Measurements from ENCODE around the gene BLOC1S4. TPM values are rescaled to one million over a fixed set of nuclear protein-coding genes. Genes with fewer than 3 reads are reported as not detected.
A peak's percentile ranks its signal among the peaks of the same experiment; 100 is the strongest.

BLOC1S4 gene
- total RNA-seq, 1 donor from 2014 or later = 6.3 TPM

DNA sequence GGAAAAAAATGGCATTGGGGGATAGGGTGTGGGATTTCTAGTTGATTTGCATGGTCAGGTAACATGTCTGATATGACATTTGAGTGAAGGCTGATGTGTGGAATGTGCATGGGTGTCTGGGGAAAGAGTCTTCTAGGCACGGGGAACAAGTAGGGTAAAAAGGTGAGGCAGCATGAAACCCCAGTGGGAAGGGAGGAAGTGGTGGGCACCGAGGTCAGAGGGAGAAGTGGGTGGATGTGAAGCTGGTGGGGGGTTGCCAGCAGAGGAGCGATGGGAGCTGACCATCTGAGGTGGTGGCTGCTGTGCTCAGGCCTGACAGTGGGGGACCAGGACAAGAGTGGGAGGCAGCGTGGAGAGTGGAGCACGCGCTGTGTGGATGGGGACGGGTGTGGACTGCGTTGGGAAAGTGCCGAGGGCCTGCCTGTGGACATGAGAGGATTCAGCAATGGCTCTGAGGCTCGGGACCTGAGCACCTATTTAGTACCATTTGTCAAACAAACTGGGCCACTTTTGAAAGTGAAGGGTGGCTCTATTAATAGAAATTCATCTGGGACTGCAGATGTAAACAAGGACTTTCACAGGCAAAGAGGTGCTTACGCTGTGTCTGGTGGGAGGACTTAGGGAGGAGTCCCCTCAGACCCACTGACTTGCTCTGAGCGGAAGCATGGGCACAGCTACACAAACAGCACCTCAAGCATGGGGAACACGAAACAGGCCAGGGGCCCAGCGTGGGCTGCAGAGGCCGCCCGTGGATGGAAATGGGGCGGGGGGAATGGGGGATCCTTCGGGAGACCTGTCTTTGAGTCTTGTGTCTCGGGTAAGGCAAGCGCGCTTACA is 39.0 kb upstream of the BLOC1S4 start:
- Histone ChIP-seq H3K4me3 (ENCODE audit: low read length in 3 of 3) (peak overlapping the region in 2 of 3 donors; percentile 22 to 27), H3K27ac (ENCODE audit: low read depth, low read length) (no peak overlapping the region), H3K36me3 (ENCODE audit: control insufficient read depth in 3 of 3, insufficient read depth in 3 of 3, low read length in 3 of 3) (peaks cover 0 to 9% (median 6%) of the 10 kb centered on the region in 3 donors), H3K4me1 (ENCODE audit: control insufficient read depth in 3 of 3, insufficient read depth in 3 of 3, low read length in 3 of 3) (peaks cover 28 to 31% (median 28%) of the 10 kb centered on the region in 3 donors), H3K27me3 (ENCODE audit: control insufficient read depth in 3 of 3, insufficient read depth in 3 of 3, low read length in 3 of 3) (no peaks in the 10 kb centered on the region), H3K9me3 (ENCODE audit: control insufficient read depth in 3 of 3, low read length in 3 of 3) (no peaks in the 10 kb centered on the region), H3K9ac (ENCODE audit: low read depth in 1 of 3, low read length in 3 of 3) (peak overlapping the region in 1 of 3 donors; percentile 66)

DNA sequence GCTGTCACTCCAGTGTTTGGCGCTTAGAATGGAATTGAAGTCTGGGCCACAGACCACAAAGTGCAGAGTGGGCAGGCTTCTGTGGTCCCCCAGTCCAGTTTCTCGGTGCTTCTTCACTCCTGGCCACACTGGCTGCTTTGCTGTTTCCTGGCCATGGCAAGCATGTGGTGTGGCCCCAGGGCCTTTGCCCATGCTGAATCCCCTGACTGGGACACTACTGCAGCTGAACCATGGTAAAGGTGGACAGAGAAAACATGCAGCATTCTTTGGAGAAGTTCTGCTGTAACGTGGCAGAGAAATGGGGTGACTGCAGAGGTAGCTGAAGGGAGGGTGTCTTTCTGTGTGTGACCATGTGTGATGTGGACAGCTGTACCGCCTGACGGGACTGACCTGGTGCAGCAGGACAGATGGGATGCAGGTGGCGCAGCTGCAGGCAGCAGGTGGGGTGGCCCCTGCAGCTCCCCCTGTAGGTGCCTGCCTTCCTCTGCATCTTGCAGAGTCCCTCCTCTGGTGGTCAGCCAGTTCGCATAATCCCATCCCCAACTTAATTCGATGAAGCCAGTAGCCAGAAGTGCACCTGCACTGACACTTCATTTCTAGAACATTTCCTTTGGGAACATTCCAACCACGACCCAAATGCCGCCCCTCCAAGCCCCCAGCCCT is 35.5 kb upstream of the BLOC1S4 start:
- Histone ChIP-seq H3K4me3 (ENCODE audit: low read length in 3 of 3) (no peak overlapping the region), H3K36me3 (ENCODE audit: control insufficient read depth in 3 of 3, insufficient read depth in 3 of 3, low read length in 3 of 3) (peaks cover 0 to 9% (median 3%) of the 10 kb centered on the region in 3 donors)

DNA sequence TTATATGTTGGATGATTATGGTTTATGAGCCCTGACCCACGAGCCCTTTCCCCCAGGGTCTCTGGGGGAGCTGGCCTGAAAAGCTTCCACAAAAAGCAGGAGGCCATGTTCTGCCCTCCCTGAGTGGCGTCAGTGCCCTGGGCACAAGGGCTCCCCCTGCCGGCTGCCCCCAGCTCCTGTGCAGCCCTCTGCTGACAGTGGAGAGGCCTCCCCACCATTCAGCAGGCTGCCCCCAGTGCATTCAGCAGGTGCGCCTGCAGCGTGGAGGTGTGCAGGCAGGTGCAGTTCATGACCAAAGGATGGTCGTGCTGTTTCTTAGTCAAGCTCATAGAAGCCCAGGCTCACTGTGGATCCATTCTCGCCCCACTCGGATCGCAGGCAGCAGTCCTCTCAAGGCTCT is 34.8 kb upstream of the BLOC1S4 start:
- H3K9ac ChIP-seq (ENCODE audit: low read depth in 1 of 3, low read length in 3 of 3) = no peak overlapping the region
- no peaks in the 10 kb centered on the region for H3K27me3 ChIP-seq (ENCODE audit: control insufficient read depth in 3 of 3, insufficient read depth in 3 of 3, low read length in 3 of 3)
- no peak overlapping the region for H3K27ac ChIP-seq (ENCODE audit: low read depth, low read length)
- peaks cover 0 to 5% (median 2%) of the 10 kb centered on the region in 3 donors for H3K36me3 ChIP-seq (ENCODE audit: control insufficient read depth in 3 of 3, insufficient read depth in 3 of 3, low read length in 3 of 3)
- no peak overlapping the region for H3K4me3 ChIP-seq (ENCODE audit: low read length in 3 of 3)
- H3K9me3 ChIP-seq (ENCODE audit: control insufficient read depth in 3 of 3, low read length in 3 of 3) = no peaks in the 10 kb centered on the region
- peaks cover 8 to 13% (median 11%) of the 10 kb centered on the region in 3 donors for H3K4me1 ChIP-seq (ENCODE audit: control insufficient read depth in 3 of 3, insufficient read depth in 3 of 3, low read length in 3 of 3)

More for the DNA sequence above, 35.5 kb upstream of the BLOC1S4 start:
- Histone ChIP-seq H3K27ac (ENCODE audit: low read depth, low read length) (no peak overlapping the region), H3K4me1 (ENCODE audit: control insufficient read depth in 3 of 3, insufficient read depth in 3 of 3, low read length in 3 of 3) (peaks cover 15 to 20% (median 18%) of the 10 kb centered on the region in 3 donors), H3K27me3 (ENCODE audit: control insufficient read depth in 3 of 3, insufficient read depth in 3 of 3, low read length in 3 of 3) (no peaks in the 10 kb centered on the region), H3K9me3 (ENCODE audit: control insufficient read depth in 3 of 3, low read length in 3 of 3) (no peaks in the 10 kb centered on the region), H3K9ac (ENCODE audit: low read depth in 1 of 3, low read length in 3 of 3) (no peak overlapping the region)

DNA sequence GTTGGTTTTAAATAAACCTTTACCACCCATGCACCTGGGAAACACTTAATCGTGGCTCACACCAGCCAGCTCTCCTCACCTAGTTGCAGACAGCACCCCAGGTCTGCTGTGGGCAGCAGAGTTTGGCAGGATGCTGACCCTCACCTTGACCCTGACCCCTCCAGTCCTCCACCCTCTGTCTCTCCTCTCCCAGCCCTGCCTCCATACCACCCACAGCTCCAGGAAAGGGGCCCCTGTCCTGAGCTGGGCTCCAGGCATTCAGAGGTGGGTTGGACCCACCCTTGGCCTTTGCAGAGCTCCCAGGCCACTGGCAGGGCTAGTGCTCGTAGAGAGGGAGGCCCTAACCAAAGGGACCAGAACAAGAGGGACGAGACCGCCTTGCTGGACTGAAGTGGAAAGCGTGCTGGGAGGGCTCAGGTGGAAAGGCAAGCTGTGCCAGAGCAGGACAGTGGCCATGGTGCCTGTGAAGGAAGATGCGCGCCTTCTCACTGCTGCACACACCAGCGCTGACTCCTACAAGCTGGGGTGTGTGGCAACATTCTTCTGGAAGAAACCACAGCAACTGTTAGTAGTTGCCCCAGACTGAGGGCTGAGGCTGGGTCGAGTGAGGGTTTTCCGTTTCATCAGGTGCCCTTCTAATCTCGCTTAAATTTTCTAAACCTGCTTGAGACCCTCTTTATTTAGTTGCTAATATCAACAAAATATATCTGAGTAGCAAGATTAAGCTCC is 32.9 kb upstream of the BLOC1S4 start:
- no peak overlapping the region for H3K27ac ChIP-seq (ENCODE audit: low read depth, low read length)
- no peaks in the 10 kb centered on the region for H3K27me3 ChIP-seq (ENCODE audit: control insufficient read depth in 3 of 3, insufficient read depth in 3 of 3, low read length in 3 of 3)
- H3K4me1 ChIP-seq (ENCODE audit: control insufficient read depth in 3 of 3, insufficient read depth in 3 of 3, low read length in 3 of 3) = no peaks in the 10 kb centered on the region
- no peaks in the 10 kb centered on the region for H3K36me3 ChIP-seq (ENCODE audit: control insufficient read depth in 3 of 3, insufficient read depth in 3 of 3, low read length in 3 of 3)
- H3K9me3 ChIP-seq (ENCODE audit: control insufficient read depth in 3 of 3, low read length in 3 of 3) = no peaks in the 10 kb centered on the region
- peak overlapping the region in 1 of 3 donors; percentile 16 for H3K9ac ChIP-seq (ENCODE audit: low read depth in 1 of 3, low read length in 3 of 3)
- H3K4me3 ChIP-seq (ENCODE audit: low read length in 3 of 3) = no peak overlapping the region

DNA sequence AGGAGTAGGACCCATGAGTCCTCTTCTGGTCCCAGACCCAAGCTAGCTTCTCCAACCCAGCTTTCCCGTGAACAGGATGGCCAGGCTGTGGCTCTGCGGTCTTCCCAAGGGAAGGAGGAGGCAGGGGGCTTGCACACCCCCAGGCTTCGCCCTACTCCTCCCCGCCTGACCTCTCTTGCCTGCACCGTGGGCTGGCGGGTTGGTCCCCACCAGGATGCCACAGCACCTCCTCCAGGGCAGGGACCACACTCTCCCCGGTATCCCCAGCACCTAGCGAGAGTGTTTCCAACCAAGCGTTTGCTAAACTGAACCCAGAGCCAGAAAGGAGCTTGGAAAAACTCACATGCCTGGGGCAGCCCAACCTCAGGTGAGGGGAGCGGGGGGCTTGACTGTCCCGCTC is 31.3 kb upstream of the BLOC1S4 start:
- Histone ChIP-seq H3K36me3 (ENCODE audit: control insufficient read depth in 3 of 3, insufficient read depth in 3 of 3, low read length in 3 of 3) (no peaks in the 10 kb centered on the region), H3K9me3 (ENCODE audit: control insufficient read depth in 3 of 3, low read length in 3 of 3) (no peaks in the 10 kb centered on the region), H3K27me3 (ENCODE audit: control insufficient read depth in 3 of 3, insufficient read depth in 3 of 3, low read length in 3 of 3) (no peaks in the 10 kb centered on the region), H3K4me3 (ENCODE audit: low read length in 3 of 3) (no peak overlapping the region), H3K27ac (ENCODE audit: low read depth, low read length) (no peak overlapping the region), H3K9ac (ENCODE audit: low read depth in 1 of 3, low read length in 3 of 3) (no peak overlapping the region), H3K4me1 (ENCODE audit: control insufficient read depth in 3 of 3, insufficient read depth in 3 of 3, low read length in 3 of 3) (peaks cover 0 to 6% (median 0%) of the 10 kb centered on the region in 3 donors)

DNA sequence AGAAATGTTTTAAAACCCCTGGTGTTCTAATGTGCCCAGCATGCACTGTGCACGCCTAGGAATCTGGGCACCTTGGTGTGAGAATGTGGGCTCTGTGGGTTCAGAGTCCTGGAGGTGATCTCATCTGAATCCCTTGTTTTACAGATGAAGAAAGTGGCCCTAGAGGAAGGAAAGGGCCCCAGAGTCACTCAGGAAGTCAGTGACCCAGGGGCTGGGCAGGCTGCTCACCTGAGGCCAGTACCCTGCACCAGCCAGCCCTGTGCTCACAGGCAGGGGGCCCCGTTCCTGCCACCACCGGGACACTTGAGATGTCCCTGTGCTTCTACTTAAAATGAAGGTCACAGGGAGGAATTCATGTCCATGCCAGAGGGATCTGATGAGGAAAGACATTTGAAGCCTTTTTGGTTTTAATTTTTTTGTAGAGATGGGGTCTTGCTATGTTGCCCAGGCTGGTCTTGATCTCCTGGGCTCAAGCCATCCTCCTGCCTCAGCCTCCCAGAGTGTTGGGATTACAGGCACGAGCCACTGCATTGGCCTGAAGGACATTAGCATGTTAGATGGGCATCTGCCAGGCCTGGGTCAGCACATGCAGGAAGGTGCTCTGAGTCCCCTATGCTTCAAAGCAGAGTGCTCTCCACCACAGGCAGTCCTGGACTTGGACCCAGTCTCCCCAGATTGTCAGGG is 29.7 kb upstream of the BLOC1S4 start:
- Histone ChIP-seq H3K36me3 (ENCODE audit: control insufficient read depth in 3 of 3, insufficient read depth in 3 of 3, low read length in 3 of 3) (no peaks in the 10 kb centered on the region), H3K27ac (ENCODE audit: low read depth, low read length) (no peak overlapping the region), H3K9ac (ENCODE audit: low read depth in 1 of 3, low read length in 3 of 3) (no peak overlapping the region), H3K4me1 (ENCODE audit: control insufficient read depth in 3 of 3, insufficient read depth in 3 of 3, low read length in 3 of 3) (peaks cover 0 to 6% (median 0%) of the 10 kb centered on the region in 3 donors), H3K4me3 (ENCODE audit: low read length in 3 of 3) (no peak overlapping the region), H3K9me3 (ENCODE audit: control insufficient read depth in 3 of 3, low read length in 3 of 3) (no peaks in the 10 kb centered on the region), H3K27me3 (ENCODE audit: control insufficient read depth in 3 of 3, insufficient read depth in 3 of 3, low read length in 3 of 3) (no peaks in the 10 kb centered on the region)

DNA sequence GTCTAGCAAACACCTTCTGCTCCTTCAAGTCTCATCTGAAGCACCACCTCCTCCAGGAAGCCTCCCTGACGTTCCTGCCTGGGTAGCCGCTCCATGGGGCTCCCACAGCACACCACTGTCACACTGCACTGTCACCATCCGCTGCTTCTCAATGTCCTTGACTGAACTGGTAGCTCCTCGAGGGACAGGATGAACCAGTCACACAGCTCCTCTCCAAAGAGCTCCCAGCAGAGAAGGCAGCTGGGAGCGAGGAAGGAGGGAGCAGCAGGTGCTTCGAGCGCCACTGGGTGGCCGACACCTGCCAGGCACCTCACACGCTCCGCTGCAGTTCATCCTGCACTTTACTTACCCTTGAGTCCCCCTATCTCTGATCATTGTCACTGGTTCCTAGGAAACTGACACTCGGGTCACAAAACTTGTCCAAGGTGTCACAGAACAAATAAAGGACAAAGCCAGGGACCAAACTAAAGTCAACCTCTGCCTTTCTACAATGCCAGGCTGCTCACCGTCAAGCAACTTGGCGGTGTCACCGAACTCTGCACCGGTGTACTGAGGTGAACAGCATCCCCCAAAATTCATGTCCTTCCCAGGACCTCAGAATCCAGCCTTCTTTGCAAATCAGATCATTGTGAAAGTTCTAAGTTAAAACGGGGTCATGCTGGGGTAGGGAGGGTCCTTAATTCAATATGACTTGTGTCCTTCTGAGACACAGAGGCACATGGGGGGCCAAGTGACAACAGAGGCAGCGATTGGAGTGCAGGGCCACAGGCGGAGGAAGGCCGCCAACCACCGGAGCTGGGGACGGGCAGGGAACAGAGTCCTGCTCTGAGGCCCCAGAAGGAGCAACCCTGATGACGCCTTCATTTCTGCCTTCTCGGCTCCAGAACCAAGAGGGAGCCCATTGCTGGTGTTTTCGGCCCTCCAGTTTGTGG is 27.8 kb upstream of the BLOC1S4 start:
- no peaks in the 10 kb centered on the region for H3K36me3 ChIP-seq (ENCODE audit: control insufficient read depth in 3 of 3, insufficient read depth in 3 of 3, low read length in 3 of 3)
- no peaks in the 10 kb centered on the region for H3K27me3 ChIP-seq (ENCODE audit: control insufficient read depth in 3 of 3, insufficient read depth in 3 of 3, low read length in 3 of 3)
- no peak overlapping the region for H3K9ac ChIP-seq (ENCODE audit: low read depth in 1 of 3, low read length in 3 of 3)
- H3K4me3 ChIP-seq (ENCODE audit: low read length in 3 of 3) = no peak overlapping the region
- peaks cover 0 to 7% (median 0%) of the 10 kb centered on the region in 3 donors for H3K4me1 ChIP-seq (ENCODE audit: control insufficient read depth in 3 of 3, insufficient read depth in 3 of 3, low read length in 3 of 3)
- H3K9me3 ChIP-seq (ENCODE audit: control insufficient read depth in 3 of 3, low read length in 3 of 3) = no peaks in the 10 kb centered on the region
- peak overlapping the region; percentile 19 for H3K27ac ChIP-seq (ENCODE audit: low read depth, low read length)

DNA sequence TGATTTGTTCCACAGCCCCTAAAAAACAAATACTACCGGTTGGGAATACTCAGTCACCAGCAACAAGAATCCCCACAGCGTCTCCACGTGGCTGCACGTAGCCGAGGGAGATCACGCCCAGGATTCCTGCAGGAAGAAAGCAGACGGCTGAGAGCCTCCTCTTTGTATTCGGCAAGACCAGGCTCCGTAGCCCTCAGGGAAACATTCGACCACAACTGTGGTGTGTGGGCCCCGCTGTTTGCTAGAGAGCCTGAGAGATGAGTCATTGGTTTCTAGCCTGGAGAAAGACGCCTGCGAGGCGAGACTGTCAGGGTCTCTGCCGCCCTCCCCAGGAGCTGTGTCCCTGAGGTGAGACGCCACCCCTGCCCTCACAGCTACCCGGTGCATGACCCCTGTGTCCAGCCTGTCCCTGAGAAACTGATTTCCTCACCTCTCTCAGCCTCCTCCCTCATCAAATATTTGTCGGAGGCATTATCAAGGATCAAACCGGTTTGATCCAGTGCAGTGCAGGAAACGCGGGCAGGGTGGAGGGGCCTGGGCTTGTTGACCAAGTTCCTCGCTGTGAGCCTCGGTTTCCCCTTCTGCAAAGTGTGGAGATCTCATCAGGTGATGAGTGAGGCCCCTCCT is 27.0 kb upstream of the BLOC1S4 start:
- Histone ChIP-seq H3K36me3 (ENCODE audit: control insufficient read depth in 3 of 3, insufficient read depth in 3 of 3, low read length in 3 of 3) (no peaks in the 10 kb centered on the region), H3K9me3 (ENCODE audit: control insufficient read depth in 3 of 3, low read length in 3 of 3) (no peaks in the 10 kb centered on the region), H3K9ac (ENCODE audit: low read depth in 1 of 3, low read length in 3 of 3) (no peak overlapping the region), H3K27me3 (ENCODE audit: control insufficient read depth in 3 of 3, insufficient read depth in 3 of 3, low read length in 3 of 3) (no peaks in the 10 kb centered on the region), H3K4me1 (ENCODE audit: control insufficient read depth in 3 of 3, insufficient read depth in 3 of 3, low read length in 3 of 3) (peaks cover 0 to 15% (median 2%) of the 10 kb centered on the region in 3 donors), H3K27ac (ENCODE audit: low read depth, low read length) (peak overlapping the region; percentile 19), H3K4me3 (ENCODE audit: low read length in 3 of 3) (no peak overlapping the region)
